Memory B cell (primary cell): Measurements from ENCODE around the gene SLC25A10.
"Not testable (repeated sequence)": the region's sequence is repeated elsewhere in the genome, so short reads cannot be mapped to it uniquely, and the experiment has no call there.

Source experiments
- ATAC-seq: fragments of 150-1000 bp; cut with Tn5 transposase; 2 replicates; pipeline ENCODE4 v1.10.0; 2021; ENCODE audit warnings: low read depth, mild to moderate bottlenecking, moderate library complexity
- DNase-seq, 2 donors: peaks; one replicate each; pipeline ENCODE4 v3.0.0; 2022; ENCODE audit warnings: low spot score in 2 of 2
- H3K27ac Mint-ChIP-seq: one replicate; pipeline ENCODE4 v1.8.0; 2022; ENCODE audit warnings: mild to moderate bottlenecking, moderate library complexity, mixed read lengths
- H3K27me3 Mint-ChIP-seq: one replicate; pipeline ENCODE4 v1.8.0; 2022; ENCODE audit warnings: mixed read lengths
- H3K36me3 Mint-ChIP-seq: one replicate; pipeline ENCODE4 v1.8.0; 2022; ENCODE audit warnings: mild to moderate bottlenecking, mixed read lengths
- H3K4me1 Mint-ChIP-seq: one replicate; pipeline ENCODE4 v1.8.0; 2022; ENCODE audit warnings: mixed read lengths
- H3K4me3 Mint-ChIP-seq: one replicate; pipeline ENCODE4 v1.8.0; 2022; ENCODE audit warnings: mild to moderate bottlenecking, moderate library complexity, mixed read lengths
- H3K9me3 Mint-ChIP-seq: one replicate; pipeline ENCODE4 v1.8.0; 2022; ENCODE audit warnings: mixed read lengths

SLC25A10 gene

GRCh38 chr17:81735264-81736102 lies 23.4 kb downstream of the SLC25A10 start:
- Mint-ChIP-seq H3K4me3 (peak overlapping the region; percentile 81), H3K27me3 (peaks cover 16% of the 10 kb centered on the region), H3K27ac (no peak overlapping the region), H3K9me3 (no peaks in the 10 kb centered on the region), H3K36me3 (no peaks in the 10 kb centered on the region), H3K4me1 (peaks cover 8% of the 10 kb centered on the region)
- DNase-seq = peak in 1 of 2 donors; percentile 32
- ATAC-seq = peak; percentile 88

DNA sequence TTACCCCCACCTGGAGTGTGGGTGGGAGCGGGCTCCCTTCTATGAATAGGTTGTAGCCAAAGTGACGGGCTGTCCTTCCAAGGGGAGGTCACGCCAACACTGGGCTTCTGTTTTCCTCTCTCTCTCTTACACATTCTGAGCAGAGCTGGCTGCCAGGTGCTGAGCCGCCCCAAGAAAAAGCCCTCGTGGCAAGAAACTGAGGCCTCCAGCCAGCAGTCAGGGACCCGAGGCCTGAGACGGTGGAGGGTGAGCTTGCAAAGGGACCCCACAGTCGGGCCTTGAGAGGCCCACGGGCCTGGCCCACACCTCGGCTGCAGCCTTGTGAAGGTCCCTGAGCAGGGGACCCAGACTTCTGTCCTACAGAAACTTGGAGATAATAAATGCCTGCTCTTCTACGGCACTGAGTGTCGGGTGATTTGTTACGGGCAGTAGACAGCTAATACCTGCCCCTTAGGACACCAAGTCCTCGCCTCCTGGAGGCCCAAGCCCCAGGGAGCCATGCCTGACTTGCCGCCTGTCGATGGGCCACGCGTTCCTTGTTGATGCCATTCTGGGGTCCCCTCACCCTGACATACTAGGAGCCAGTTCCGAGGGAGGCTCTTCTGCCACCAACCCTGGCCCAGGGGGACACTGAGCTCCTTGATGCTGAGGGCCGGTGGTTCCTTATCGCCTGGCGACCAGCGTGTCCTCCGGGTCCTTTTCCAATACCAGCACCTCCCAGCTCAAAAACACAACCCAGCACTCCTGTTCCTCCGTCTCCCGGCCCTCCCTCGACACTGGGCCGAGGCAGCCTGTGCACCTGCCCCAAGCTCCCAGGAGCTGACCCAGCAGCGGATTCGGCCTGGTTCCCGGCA lies 26.1 kb downstream of the SLC25A10 start:
- ATAC-seq (no peak), DNase-seq (no peak)
- Mint-ChIP-seq H3K36me3 (no peaks in the 10 kb centered on the region), H3K27me3 (peaks cover 16% of the 10 kb centered on the region), H3K27ac (no peak overlapping the region), H3K4me1 (peaks cover 12% of the 10 kb centered on the region), H3K4me3 (no peak overlapping the region), H3K9me3 (no peaks in the 10 kb centered on the region)

DNA sequence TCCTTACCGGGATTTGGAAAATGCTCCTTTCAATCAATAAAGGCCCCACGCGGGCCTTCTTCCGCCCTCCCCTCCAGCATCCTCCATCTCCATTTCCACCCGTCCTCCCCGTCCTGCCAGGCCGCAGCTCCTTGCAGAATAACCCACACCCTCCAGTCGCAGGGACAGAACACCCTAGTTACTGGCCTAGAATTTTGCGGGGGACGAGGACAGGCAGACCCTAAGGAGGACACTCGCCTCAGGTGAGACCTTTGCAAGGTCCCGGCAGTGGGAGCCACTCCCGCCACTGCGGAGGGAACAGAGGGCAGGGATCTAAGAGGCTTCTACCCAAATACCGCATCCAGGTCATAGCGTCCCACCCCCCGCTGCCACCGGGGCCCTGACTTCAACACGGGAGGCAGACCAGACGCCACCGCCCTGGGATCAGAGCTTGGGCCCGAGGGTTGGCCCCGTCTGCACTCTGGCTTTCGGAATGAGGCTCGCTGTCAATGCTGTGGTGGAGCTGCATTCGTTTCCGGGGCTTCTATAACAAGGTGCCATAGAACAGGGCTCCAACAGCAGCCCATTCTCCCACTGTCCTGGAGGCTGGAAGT lies 26.8 kb downstream of the SLC25A10 start:
- DNase-seq (no peak), ATAC-seq (no peak)
- Mint-ChIP-seq H3K36me3 (no peaks in the 10 kb centered on the region), H3K9me3 (no peaks in the 10 kb centered on the region), H3K27me3 (peaks cover 12% of the 10 kb centered on the region), H3K4me1 (peaks cover 9% of the 10 kb centered on the region), H3K4me3 (no peak overlapping the region), H3K27ac (no peak overlapping the region)

DNA sequence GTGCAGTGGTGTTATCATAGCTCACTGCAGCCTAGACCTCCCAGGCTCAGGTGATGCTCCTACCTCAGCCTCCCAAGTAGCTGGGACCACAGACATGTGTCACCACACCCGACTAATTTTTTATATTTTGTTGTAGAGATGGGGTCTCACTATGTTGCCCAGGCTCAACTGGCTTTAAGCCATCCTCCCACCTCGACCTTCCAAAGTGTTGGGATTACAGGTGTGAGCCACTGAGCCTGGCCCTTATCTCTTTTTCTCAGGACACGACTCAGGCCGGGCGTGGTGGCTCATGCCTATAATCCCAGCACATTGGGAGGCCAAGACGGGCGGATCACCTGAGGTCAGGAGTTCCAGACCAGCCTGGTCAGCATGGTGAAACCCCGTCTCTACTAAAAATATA lies 27.5 kb downstream of the SLC25A10 start:
- H3K27me3 Mint-ChIP-seq = peaks cover 12% of the 10 kb centered on the region
- DNase-seq, H3K4me3 Mint-ChIP-seq, H3K4me1 Mint-ChIP-seq, H3K9me3 Mint-ChIP-seq, H3K36me3 Mint-ChIP-seq, ATAC-seq, H3K27ac Mint-ChIP-seq: not testable (repeated sequence)

- H3K9me3 Mint-ChIP-seq = no peaks in the 10 kb centered on the region
- DNase-seq = no peak
Observed at GRCh38 chr17:81740395-81740961, 28.4 kb downstream of the SLC25A10 start.

DNA sequence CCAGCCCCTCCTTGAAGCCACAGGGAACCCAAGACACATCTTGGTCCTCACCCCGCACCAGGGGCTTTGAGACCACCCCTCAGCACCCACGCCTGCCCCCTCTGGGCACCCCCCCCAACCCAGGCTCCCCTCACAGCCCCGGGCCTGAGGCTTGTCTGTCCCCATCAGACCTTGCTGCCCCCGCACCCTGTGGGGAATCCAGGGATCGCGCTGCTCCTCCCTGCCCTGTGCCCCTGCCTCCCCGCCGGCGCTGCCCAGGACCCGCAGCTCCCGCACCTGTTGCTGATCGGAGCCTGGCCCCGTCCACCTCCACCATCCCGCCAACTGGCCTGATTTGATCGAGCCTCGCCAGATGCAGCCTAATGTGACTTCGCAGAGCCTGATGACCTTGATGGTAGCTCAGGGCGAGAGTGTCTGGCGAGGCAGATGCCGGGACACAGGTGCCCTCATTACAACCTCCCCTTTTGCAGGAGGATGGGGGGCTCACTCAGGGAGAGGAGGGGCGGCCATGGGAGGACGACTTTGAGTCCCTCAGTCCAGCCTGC lies 29.0 kb downstream of the SLC25A10 start:
- ATAC-seq (no peak), DNase-seq (no peak)
- Mint-ChIP-seq H3K27ac (no peak overlapping the region), H3K4me3 (no peak overlapping the region), H3K4me1 (peaks cover 4% of the 10 kb centered on the region), H3K27me3 (peaks cover 9% of the 10 kb centered on the region), H3K9me3 (no peaks in the 10 kb centered on the region), H3K36me3 (no peaks in the 10 kb centered on the region)

More at GRCh38 chr17:81740395-81740961, 28.4 kb downstream of the SLC25A10 start:
- ATAC-seq = no peak
- no peak overlapping the region for H3K27ac Mint-ChIP-seq
- H3K36me3 Mint-ChIP-seq = no peaks in the 10 kb centered on the region
- peaks cover 8% of the 10 kb centered on the region for H3K4me1 Mint-ChIP-seq
- H3K27me3 Mint-ChIP-seq = peaks cover 12% of the 10 kb centered on the region
- no peak overlapping the region for H3K4me3 Mint-ChIP-seq

- H3K27ac Mint-ChIP-seq = no peak overlapping the region
- no peak for ATAC-seq
- no peaks in the 10 kb centered on the region for H3K9me3 Mint-ChIP-seq
- peaks cover 4% of the 10 kb centered on the region for H3K4me1 Mint-ChIP-seq
- no peak overlapping the region for H3K4me3 Mint-ChIP-seq
- no peaks in the 10 kb centered on the region for H3K36me3 Mint-ChIP-seq
- no peak for DNase-seq
- H3K27me3 Mint-ChIP-seq = peaks cover 9% of the 10 kb centered on the region
Observed at GRCh38 chr17:81741594-81742452, 29.7 kb downstream of the SLC25A10 start.
